HEK293 (cell line): ENCODE results near the gene CACHD1.

ENCODE experiments used
- CTCF ChIA-PET: fragments of 350-600 bp; formaldehyde crosslinking; extraction: SDS; loops from one replicate; lab custom pipeline; 2021; ENCODE audit warnings: antibody characterized with exemption; lab: Yijun Ruan, JAX
- POLR2A ChIA-PET: fragments of 300-600 bp; formaldehyde crosslinking; extraction: SDS; loops from one replicate; lab custom pipeline; 2020; ENCODE audit warnings: antibody characterized with exemption, inconsistent platforms; lab: Yijun Ruan, JAX
- H3K27ac ChIP-seq: fragments of 200-500 bp; sonication (Bioruptor generic); 2 replicates; pipeline ENCODE4 v1.5.1; 2014; ENCODE audit warnings: low read depth, low read length, control low read depth, inconsistent platforms; ENCODE audit errors: extremely low read depth
- H3K36me3 ChIP-seq, 2 experiments: fragments of 200-500 bp in 1 of 2; sonication (Bioruptor generic) in 1 of 2; 1 replicate in 1 of 2; 2 replicates in 1 of 2; pipeline ENCODE4 v1.5.1; 2014 to 2017; ENCODE audit warnings: inconsistent platforms in 2 of 2, low read length in 2 of 2; ENCODE audit not compliant: control insufficient read depth in 2 of 2, insufficient read depth in 1 of 2
- H3K4me1 ChIP-seq: fragments of 200-500 bp; sonication (Bioruptor generic); 2 replicates; pipeline ENCODE4 v1.5.1; 2014; ENCODE audit warnings: mild to moderate bottlenecking, low read length, inconsistent platforms; ENCODE audit not compliant: control insufficient read depth, insufficient read depth
- H3K4me3 ChIP-seq: 2 replicates; pipeline ENCODE4 v1.5.1; 2011; ENCODE audit warnings: low read depth, mild to moderate bottlenecking, control low read depth, low read length, moderate library complexity
- H3K9me3 ChIP-seq: fragments of 200-500 bp; sonication (Bioruptor generic); 2 replicates; pipeline ENCODE4 v1.5.1; 2014; ENCODE audit warnings: low read depth, low read length, inconsistent platforms; ENCODE audit not compliant: control insufficient read depth, insufficient read depth
- BCL6B ChIP-seq: fragments of 450-650 bp; formaldehyde crosslinking; IDR thresholded peaks from 2 replicates; pipeline ENCODE4 v1.5.1; 2017; ENCODE audit warnings: missing biosample characterization, missing genetic modification characterization
- GLIS1 ChIP-seq: fragments of 450-650 bp; formaldehyde crosslinking; IDR thresholded peaks from 2 replicates; pipeline ENCODE4 v1.5.1; 2016; ENCODE audit warnings: missing biosample characterization, missing genetic modification characterization
- GLIS2 ChIP-seq: fragments of 450-650 bp; formaldehyde crosslinking; IDR thresholded peaks from 2 replicates; pipeline ENCODE4 v1.5.1; 2016; ENCODE audit warnings: missing biosample characterization, missing genetic modification characterization
- IKZF3 ChIP-seq: fragments of 450-650 bp; IDR thresholded peaks from 2 replicates; pipeline ENCODE4 v1.5.0; 2018; ENCODE audit warnings: missing biosample characterization, mild to moderate bottlenecking, missing genetic modification characterization, moderate library complexity
- OSR2 ChIP-seq: fragments of 450-650 bp; formaldehyde crosslinking; IDR thresholded peaks from 2 replicates; pipeline ENCODE4 v1.5.1; 2016; ENCODE audit warnings: missing biosample characterization, missing genetic modification characterization
- PRDM6 ChIP-seq: fragments of 450-650 bp; formaldehyde crosslinking; IDR thresholded peaks from 2 replicates; pipeline ENCODE4 v1.5.1; 2017; ENCODE audit warnings: missing biosample characterization, missing genetic modification characterization
- SCRT1 ChIP-seq: fragments of 450-650 bp; formaldehyde crosslinking; IDR thresholded peaks from 2 replicates; pipeline ENCODE4 v1.5.1; 2016; ENCODE audit warnings: missing biosample characterization, missing genetic modification characterization, borderline replicate concordance
- ZBTB10 ChIP-seq: fragments of 450-650 bp; formaldehyde crosslinking; IDR thresholded peaks from 2 replicates; pipeline ENCODE4 v1.5.1; 2016; ENCODE audit warnings: missing biosample characterization, missing genetic modification characterization
- ZBTB6 ChIP-seq: fragments of 450-650 bp; formaldehyde crosslinking; IDR thresholded peaks from 2 replicates; pipeline ENCODE4 v1.5.1; 2017; ENCODE audit warnings: missing biosample characterization, missing genetic modification characterization
- ZIC2 ChIP-seq: fragments of 450-650 bp; formaldehyde crosslinking; IDR thresholded peaks from 2 replicates; pipeline ENCODE4 v1.5.1; 2016; ENCODE audit warnings: missing biosample characterization, missing genetic modification characterization
- ZNF133 ChIP-seq: fragments of 450-650 bp; formaldehyde crosslinking; IDR thresholded peaks from 2 replicates; pipeline ENCODE4 v1.5.1; 2016; ENCODE audit warnings: missing biosample characterization, missing genetic modification characterization
- ZNF140 ChIP-seq: fragments of 450-650 bp; formaldehyde crosslinking; IDR thresholded peaks from 2 replicates; pipeline ENCODE4 v1.5.1; 2016; ENCODE audit warnings: missing biosample characterization, missing genetic modification characterization
- ZNF146 ChIP-seq: fragments of 450-650 bp; formaldehyde crosslinking; IDR thresholded peaks from 2 replicates; pipeline ENCODE4 v1.5.1; 2016; ENCODE audit warnings: missing biosample characterization, missing genetic modification characterization
- ZNF266 ChIP-seq: fragments of 450-650 bp; formaldehyde crosslinking; IDR thresholded peaks from 2 replicates; pipeline ENCODE4 v1.5.1; 2016; ENCODE audit warnings: missing biosample characterization, missing genetic modification characterization, low read depth
- ZNF324 ChIP-seq: fragments of 450-650 bp; formaldehyde crosslinking; IDR thresholded peaks from 2 replicates; pipeline ENCODE4 v1.5.1; 2016; ENCODE audit warnings: missing biosample characterization, missing genetic modification characterization
- ZNF341 ChIP-seq: fragments of 450-650 bp; formaldehyde crosslinking; IDR thresholded peaks from 2 replicates; pipeline ENCODE4; 2016; ENCODE audit warnings: low read depth, missing biosample characterization, missing genetic modification characterization
- ZNF366 ChIP-seq: fragments of 450-650 bp; formaldehyde crosslinking; conservative IDR thresholded peaks from 2 replicates; pipeline ENCODE4 v1.5.1; 2016; ENCODE audit warnings: missing biosample characterization, missing genetic modification characterization
- ZNF391 ChIP-seq: fragments of 450-650 bp; formaldehyde crosslinking; IDR thresholded peaks from 2 replicates; pipeline ENCODE4 v1.5.1; 2016; ENCODE audit warnings: low read depth, missing biosample characterization, missing genetic modification characterization, borderline replicate concordance
- ZNF514 ChIP-seq: fragments of 450-650 bp; formaldehyde crosslinking; IDR thresholded peaks from 2 replicates; pipeline ENCODE4 v1.5.1; 2016; ENCODE audit warnings: missing biosample characterization, missing genetic modification characterization
- ZNF518A ChIP-seq: fragments of 450-650 bp; formaldehyde crosslinking; conservative IDR thresholded peaks from 2 replicates; pipeline ENCODE4 v1.5.1; 2016; ENCODE audit warnings: low read depth, missing biosample characterization, missing genetic modification characterization
- ZNF624 ChIP-seq: fragments of 450-650 bp; formaldehyde crosslinking; IDR thresholded peaks from 2 replicates; pipeline ENCODE4 v1.5.1; 2017; ENCODE audit warnings: missing biosample characterization, missing genetic modification characterization
- ZNF670 ChIP-seq: fragments of 450-650 bp; formaldehyde crosslinking; IDR thresholded peaks from 2 replicates; pipeline ENCODE4 v1.5.1; 2016; ENCODE audit warnings: missing biosample characterization, missing genetic modification characterization, low read depth
- ZNF747 ChIP-seq: fragments of 450-650 bp; formaldehyde crosslinking; IDR thresholded peaks from 2 replicates; pipeline ENCODE4 v1.5.1; 2016; ENCODE audit warnings: missing biosample characterization, missing genetic modification characterization
- ZSCAN23 ChIP-seq: fragments of 450-650 bp; formaldehyde crosslinking; IDR thresholded peaks from 2 replicates; pipeline ENCODE4 v1.5.1; 2016; ENCODE audit warnings: missing biosample characterization, missing genetic modification characterization

The CACHD1 gene

GRCh38 chr1:64471218-64472039 is 1.5 kb downstream of the CACHD1 start (continued):
- TF ChIP-seq GLIS2 (tag by site-specific recombination), result peak; percentile 42

- Histone ChIP-seq H3K9me3 (no peaks in the 10 kb centered on the region), H3K27ac (peak overlapping the region; percentile 99), H3K36me3 (no peaks in the 10 kb centered on the region; a peak in 1 of 3 replicates), H3K4me3 (peak overlapping the region; percentile 72), H3K4me1 (peaks cover 35% of the 10 kb centered on the region)
- CTCF ChIA-PET, result interaction anchor here (2.2 kb wide), 1 partner anchor 16 kb away, joined by 8 read pairs; no protein-coding TSS in a partner anchor
- POLR2A ChIA-PET, result no interaction called here
- no peak for TF ChIP-seq ZNF146
- no peak for TF ChIP-seq ZNF747 (tag by site-specific recombination)
- no peak for TF ChIP-seq ZBTB10
- peak; percentile 58 for TF ChIP-seq ZIC2 (tag by site-specific recombination)
- peak; percentile 97 for TF ChIP-seq BCL6B
- TF ChIP-seq ZNF266 (tag by site-specific recombination), result no peak
- TF ChIP-seq ZNF624, result no peak
- TF ChIP-seq IKZF3 (tag by site-specific recombination), result peak; percentile 9; the same call in 1 of the 2 replicates
- peak; percentile 40; the same call in 1 of the 2 replicates for TF ChIP-seq ZNF391 (tag by site-specific recombination)
- no peak for TF ChIP-seq ZNF133 (tag by site-specific recombination)
- TF ChIP-seq OSR2 (tag by site-specific recombination), result peak; percentile 40; the same call in 1 of the 2 replicates
- TF ChIP-seq ZNF140, result no peak
- TF ChIP-seq ZNF366 (tag by site-specific recombination), result peak; percentile 87
- peak; percentile 59; the same call in 1 of the 2 replicates for TF ChIP-seq ZNF341 (tag by site-specific recombination)
- no peak; the same call in 1 of the 2 replicates for TF ChIP-seq SCRT1 (tag by site-specific recombination)
- TF ChIP-seq ZBTB6 (tag by site-specific recombination), result no peak
- peak; percentile 60 for TF ChIP-seq GLIS1 (tag by site-specific recombination)
- TF ChIP-seq ZNF514 (tag by site-specific recombination), result no peak
- TF ChIP-seq ZNF324 (tag by site-specific recombination), result 0 out of 2 replicates have a peak, but pooled peaks have one; percentile 32
- peak; percentile 51; the same call in 1 of the 2 replicates for TF ChIP-seq ZSCAN23
- 0 out of 2 replicates have a peak, but pooled peaks have one; percentile 14 for TF ChIP-seq ZNF518A
- peak; percentile 22; the same call in 1 of the 2 replicates for TF ChIP-seq PRDM6 (tag by site-specific recombination)
- TF ChIP-seq ZNF670 (tag by site-specific recombination), result no peak
These were observed 2.1 kb downstream of the CACHD1 start for GRCh38 chr1:64472040-64472376.
